GM12878 (cell line): ENCODE results near the gene STPG1. TPM values are rescaled to one million over a fixed set of nuclear protein-coding genes. Genes with fewer than 3 reads are reported as not detected.

ENCODE experiments used
- ATAC-seq: fragments of 200-7000 bp; cut with Tn5 transposase; 3 replicates; pipeline ENCODE4 v1.9.1; 2020; ENCODE audit warnings: mild to moderate bottlenecking, moderate library complexity
- BruUV-seq: library from RNA; stranded (reverse); fragments of 400-500 nt; replicated peaks from 2 replicates; lab custom pipeline; 2021; lab: Mats Ljungman, UMichigan
- CTCF ChIA-PET: fragments of 300-600 bp; sonication (Branson Sonifier 250); formaldehyde crosslinking; extraction: SDS; loops from one replicate; lab custom pipeline; 2021; ENCODE audit warnings: inconsistent platforms; lab: Yijun Ruan, JAX
- POLR2A ChIA-PET: fragments of 350-600 bp; formaldehyde crosslinking; extraction: SDS; loops from one replicate; lab custom pipeline; 2021; ENCODE audit warnings: inconsistent platforms; lab: Charles Lee
- RAD21 ChIA-PET: fragments of 300-600 bp; sonication (Branson Sonifier 250); formaldehyde crosslinking; loops from one replicate; lab custom pipeline; 2023; ENCODE audit warnings: antibody characterized with exemption; ENCODE audit not compliant: unreplicated experiment; lab: Charles Lee
- SMC1A ChIA-PET: fragments of 300-600 bp; sonication (Branson Sonifier 250); formaldehyde crosslinking; loops from one replicate; lab custom pipeline; 2023; ENCODE audit not compliant: unreplicated experiment, uncharacterized antibody; lab: Charles Lee
- DNase-seq: peaks from one replicate; pipeline ENCODE4 v3.0.0-alpha.2; 2011; ENCODE audit warnings: low read depth, low spot score
- FAIRE-seq: peaks from 3 replicates; lab custom pipeline; 2011; peaks lifted over from hg19 to GRCh38; lab: Jason Lieb, UNC
- H2AFZ ChIP-seq: 2 replicates; pipeline ENCODE4 v1.6.0; 2011; ENCODE audit warnings: low read depth, low read length, control low read depth; ENCODE audit not compliant: control insufficient read depth
- H3K27ac ChIP-seq: 2 replicates; pipeline ENCODE4 v1.5.1; 2011; ENCODE audit warnings: control low read depth; ENCODE audit not compliant: control insufficient read depth, insufficient read depth
- H3K27me3 ChIP-seq, 2 experiments: replicated peaks in 1 of 2; 2 replicates each; pipeline versions ENCODE4 v1.6.0 to v1.6.1; 2011; ENCODE audit warnings: low read length in 1 of 2; ENCODE audit not compliant: control insufficient read depth in 2 of 2, insufficient read depth in 2 of 2
- H3K36me3 ChIP-seq, 2 experiments: 2 replicates each; pipeline ENCODE4 v1.5.1; 2011; ENCODE audit warnings: low read length in 1 of 2; ENCODE audit not compliant: control insufficient read depth in 2 of 2, insufficient read depth in 2 of 2
- H3K4me1 ChIP-seq: 2 replicates; pipeline ENCODE4 v1.6.1; 2011; ENCODE audit warnings: mild to moderate bottlenecking, low read length, moderate library complexity, mixed read lengths; ENCODE audit not compliant: control insufficient read depth, insufficient read depth
- H3K4me2 ChIP-seq: 2 replicates; pipeline ENCODE4 v1.6.0; 2011; ENCODE audit warnings: control low read depth; ENCODE audit not compliant: control insufficient read depth, insufficient read depth
- H3K4me3 ChIP-seq: fragments of 200-600 bp; sonication (generic); 2 replicates; pipeline ENCODE4 v1.5.1; 2016
- H3K79me2 ChIP-seq: 2 replicates; pipeline ENCODE4 v1.6.0; 2011; ENCODE audit warnings: low read length; ENCODE audit not compliant: control insufficient read depth, insufficient read depth
- H3K9ac ChIP-seq: 2 replicates; pipeline ENCODE4 v1.8.0; 2011; ENCODE audit warnings: low read length, control low read depth, mixed read lengths; ENCODE audit not compliant: control insufficient read depth, insufficient read depth
- H3K9me3 ChIP-seq: replicated peaks from 3 replicates; pipeline ENCODE4 v1.5.1; 2011; ENCODE audit warnings: mild to moderate bottlenecking, low read length; ENCODE audit not compliant: control insufficient read depth, insufficient read depth
- H4K20me1 ChIP-seq: 2 replicates; pipeline ENCODE4 v1.6.0; 2011; ENCODE audit not compliant: control insufficient read depth, insufficient read depth
- BCL3 ChIP-seq: IDR thresholded peaks from 2 replicates; pipeline ENCODE4 v1.6.1; 2011; ENCODE audit warnings: borderline replicate concordance, low read depth, mild to moderate bottlenecking, moderate library complexity, low read length; ENCODE audit not compliant: insufficient read depth, poor library complexity, severe bottlenecking
- CUX1 ChIP-seq: IDR thresholded peaks from 2 replicates; pipeline ENCODE4 v1.6.1; 2012; ENCODE audit warnings: improper control_type of control experiment, low read depth, low read length; ENCODE audit not compliant: insufficient replicate concordance
- KLF5 ChIP-seq: fragments of 450-650 bp; IDR thresholded peaks from 2 replicates; pipeline ENCODE4 v1.6.1; 2014; ENCODE audit warnings: mild to moderate bottlenecking; ENCODE audit not compliant: partially characterized antibody
- NR2F1 ChIP-seq: fragments of 450-650 bp; conservative IDR thresholded peaks from 2 replicates; pipeline ENCODE4 v1.6.1; 2017; ENCODE audit warnings: mild to moderate bottlenecking
- RBBP5 ChIP-seq: fragments of 200-600 bp; sonication (generic); conservative IDR thresholded peaks from 2 replicates; pipeline ENCODE4 v1.6.1; 2016
- SMAD5 ChIP-seq: IDR thresholded peaks from 2 replicates; pipeline ENCODE4 v1.6.1; 2016; ENCODE audit warnings: antibody characterized with exemption, low read depth
- SREBF1 ChIP-seq: IDR thresholded peaks from 2 replicates; pipeline ENCODE4 v1.6.1; 2012; ENCODE audit warnings: mild to moderate bottlenecking, low read length
- YBX1 ChIP-seq: fragments of 450-650 bp; IDR thresholded peaks from 2 replicates; pipeline ENCODE4 v1.6.1; 2016; ENCODE audit warnings: antibody characterized with exemption
- ZNF24 ChIP-seq: fragments of 450-650 bp; IDR thresholded peaks from 2 replicates; pipeline ENCODE4 v1.6.1; 2017; ENCODE audit warnings: antibody characterized with exemption, mild to moderate bottlenecking
- ZZZ3 ChIP-seq: IDR thresholded peaks from 2 replicates; pipeline ENCODE4 v1.6.1; 2011; ENCODE audit warnings: low read depth; ENCODE audit not compliant: control insufficient read depth, insufficient read length
- WGBS: methylation state at CpG from one replicate; pipeline ENCODE4 v1.1.6; 2016; ENCODE audit warnings: low lambda C conversion rate; ENCODE audit not compliant: insufficient replicate concordance, insufficient coverage; ENCODE audit errors: missing lambda C conversion rate; 5-methylcytosine and 5-hydroxymethylcytosine counted together
- in situ Hi-C: fragments of 300-500 bp; cut with MboI; formaldehyde crosslinking; loops from 9 replicates; pipeline ENCODE4 v1.14.3; 2018; ENCODE audit warnings: mixed read lengths
- intact Hi-C: fragments of 100-400 bp; cut with micrococcal nuclease; formaldehyde crosslinking; loops from one replicate; pipeline ENCODE4 v1.14.2; 2022; ENCODE audit not compliant: unreplicated experiment
- polyA plus RNA-seq, 11 experiments: library from polyadenylated mRNA; depleted of rRNA in 4 of 11; unstranded in 6 of 11; stranded (reverse) in 5 of 11; fragments of >200 nt; fragmentation: Nextera tagmentation in 4 of 11; fragmentation: Illumina TruSeq in 1 of 11; extraction: Ambion mirVana in 4 of 11; extraction: Trizol in 1 of 11; gene quantifications; 1 replicate in 1 of 11; 2 replicates in 10 of 11; pipeline versions ENCODE4 v1.2.1 to v1.2.3, GENCODE V29; 2011 to 2016; ENCODE audit warnings: inconsistent platforms in 2 of 11, missing spikeins in 2 of 11, low read depth in 1 of 11
- total RNA-seq, 4 experiments: library from RNA; depleted of rRNA in 3 of 4; stranded (reverse); fragments of >200 nt in 3 of 4; fragmentation: Illumina TruSeq in 1 of 4; extraction: Trizol in 1 of 4; gene quantifications; 2 replicates each; pipeline versions ENCODE4 v1.2.1 to v1.2.3, GENCODE V29; 2013 to 2021

Gene STPG1
- total and polyA plus RNA-seq, 10 of the 15 experiments (the other 5 are each of a cell fraction or from before 2014, with no cell fraction given), result 0.22 to 2.6 (median 0.73) TPM

DNA sequence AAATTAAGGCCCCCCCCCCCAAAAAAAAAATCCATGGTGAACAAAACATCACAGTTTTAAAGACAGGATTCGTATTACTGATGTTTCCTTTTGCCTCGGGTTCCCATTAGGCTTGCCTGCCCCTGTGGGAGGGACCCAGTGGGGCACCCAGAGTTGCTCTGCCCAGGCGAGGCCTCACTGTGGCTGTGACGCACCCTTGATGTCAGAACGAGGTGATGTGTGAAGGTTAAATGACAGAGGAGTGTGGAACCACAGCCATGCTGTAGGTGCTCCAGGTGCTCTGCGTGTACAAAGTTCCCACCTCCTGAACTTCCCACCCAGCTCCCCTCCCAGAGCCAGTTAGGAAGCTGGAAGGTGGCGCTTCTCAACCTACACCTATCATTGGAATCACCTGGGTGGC lies 56.5 kb downstream of the STPG1 start:
- in situ Hi-C loops, result no loop called here
- H3K9ac ChIP-seq, result no peak overlapping the region
- WGBS, result 60% methylated on average over 7 of the region's 7 CpGs

GRCh38 chr1:24355466-24355865 lies 58.1 kb downstream of the STPG1 start:
- Histone ChIP-seq H3K27me3 (no peaks in the 10 kb centered on the region), H3K27ac (no peak overlapping the region), H3K4me3 (no peak overlapping the region), H4K20me1 (no peaks in the 10 kb centered on the region), H2AFZ (no peak overlapping the region), H3K9ac (no peak overlapping the region), H3K36me3 (no peaks in the 10 kb centered on the region), H3K9me3 (no peaks in the 10 kb centered on the region), H3K79me2 (no peaks in the 10 kb centered on the region), H3K4me2 (no peak overlapping the region), H3K4me1 (peaks cover 18% of the 10 kb centered on the region)
- intact Hi-C loops, result no loop called here
- CTCF ChIA-PET, result interaction anchor here (0.7 kb wide), 1 partner anchor 1879 kb away, joined by 3 read pairs; the partner anchor contains the start of gene CEP85
- ATAC-seq (no peak), FAIRE-seq (no peak), DNase-seq (no peak)
- SMC1A ChIA-PET, result no interaction called here
- 48% methylated on average over 3 of the region's 3 CpGs for WGBS
- POLR2A ChIA-PET, result no interaction called here
- BruUV-seq, result no TSS peak
- in situ Hi-C loops, result no loop called here
- RAD21 ChIA-PET, result no interaction called here
- TF ChIP-seq SMAD5 (no peak), KLF5 (no peak), ZNF24 (no peak), CUX1 (no peak), ZZZ3 (no peak), YBX1 (no peak), BCL3 (no peak), NR2F1 (no peak), SREBF1 (no peak)

More for the DNA sequence above, 56.5 kb downstream of the STPG1 start:
- DNase-seq (no peak), ATAC-seq (no peak), FAIRE-seq (no peak)
- POLR2A ChIA-PET, result interaction anchor here (0.6 kb wide), 2 partner anchors 121 to 283 kb away, joined by 3 to 8 read pairs; no protein-coding TSS in a partner anchor
- Histone ChIP-seq H3K4me1 (peaks cover 5% of the 10 kb centered on the region), H3K79me2 (no peaks in the 10 kb centered on the region), H3K27ac (no peak overlapping the region), H3K36me3 (no peaks in the 10 kb centered on the region), H3K9me3 (no peaks in the 10 kb centered on the region), H4K20me1 (no peaks in the 10 kb centered on the region), H3K27me3 (no peaks in the 10 kb centered on the region), H2AFZ (no peak overlapping the region), H3K4me2 (no peak overlapping the region), H3K4me3 (no peak overlapping the region)
- SMC1A ChIA-PET, result no interaction called here
- CTCF ChIA-PET, result interaction anchor here (0.6 to 0.8 kb wide), 2 partner anchors 52 to 230 kb away, joined by 3 to 4 read pairs; no protein-coding TSS in a partner anchor
- BruUV-seq, result no TSS peak
- RAD21 ChIA-PET, result no interaction called here
- no peak for TF ChIP-seq RBBP5
- intact Hi-C loops, result no loop called here
